CD4-positive, alpha-beta T cell treated with Interferon gamma for 1 hour (primary cell): Measurements from ENCODE around the gene ZNF446.
"Not testable (repeated sequence)": the region's sequence is repeated elsewhere in the genome, so short reads cannot be mapped to it uniquely, and the experiment has no call there.

Source experiments
- DNase-seq: peaks from one replicate; pipeline ENCODE4 v3.0.0-alpha.2; 2020

Gene ZNF446

DNA sequence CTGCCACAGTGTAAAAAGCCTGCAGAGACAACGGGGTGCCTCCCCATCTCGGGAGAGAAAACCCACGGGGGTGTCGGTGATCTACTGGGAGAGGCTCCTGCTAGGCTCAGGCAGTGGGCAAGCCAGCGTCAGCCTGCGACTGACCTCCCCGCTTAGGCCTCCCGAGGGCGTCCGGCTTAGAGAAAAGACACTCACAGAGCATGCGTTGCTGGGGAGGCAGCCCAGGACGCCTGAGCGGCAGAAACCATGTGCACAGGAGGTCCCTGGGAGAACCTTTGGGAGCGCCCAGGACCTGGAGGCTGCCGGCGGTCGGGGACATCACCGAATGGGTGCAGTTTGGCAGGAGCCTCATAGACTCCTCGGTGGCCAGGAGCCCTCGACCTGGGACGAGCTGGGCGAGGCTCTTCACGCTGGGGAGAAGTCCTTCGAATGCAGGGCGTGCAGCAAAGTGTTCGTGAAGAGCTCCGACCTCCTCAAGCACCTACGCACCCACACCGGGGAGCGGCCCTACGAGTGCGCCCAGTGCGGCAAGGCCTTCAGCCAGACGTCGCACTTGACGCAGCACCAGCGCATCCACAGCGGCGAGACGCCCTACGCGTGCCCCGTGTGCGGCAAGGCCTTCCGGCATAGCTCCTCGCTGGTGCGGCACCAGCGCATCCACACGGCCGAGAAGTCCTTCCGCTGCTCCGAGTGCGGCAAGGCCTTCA lies 5.2 kb upstream of the ZNF446 start:
- DNase-seq: not testable (repeated sequence)

DNA sequence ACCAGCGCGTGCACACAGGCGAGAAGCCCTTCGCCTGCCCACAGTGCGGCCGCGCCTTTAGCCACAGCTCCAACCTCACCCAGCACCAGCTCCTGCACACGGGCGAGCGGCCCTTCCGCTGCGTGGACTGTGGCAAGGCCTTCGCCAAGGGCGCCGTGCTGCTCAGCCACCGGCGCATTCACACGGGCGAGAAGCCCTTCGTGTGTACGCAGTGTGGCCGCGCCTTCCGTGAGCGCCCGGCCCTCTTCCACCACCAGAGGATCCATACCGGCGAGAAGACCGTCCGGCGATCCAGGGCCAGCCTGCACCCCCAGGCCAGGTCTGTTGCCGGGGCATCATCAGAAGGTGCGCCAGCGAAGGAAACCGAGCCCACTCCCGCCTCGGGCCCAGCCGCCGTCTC lies 4.4 kb upstream of the ZNF446 start:
- no peak for DNase-seq

DNA sequence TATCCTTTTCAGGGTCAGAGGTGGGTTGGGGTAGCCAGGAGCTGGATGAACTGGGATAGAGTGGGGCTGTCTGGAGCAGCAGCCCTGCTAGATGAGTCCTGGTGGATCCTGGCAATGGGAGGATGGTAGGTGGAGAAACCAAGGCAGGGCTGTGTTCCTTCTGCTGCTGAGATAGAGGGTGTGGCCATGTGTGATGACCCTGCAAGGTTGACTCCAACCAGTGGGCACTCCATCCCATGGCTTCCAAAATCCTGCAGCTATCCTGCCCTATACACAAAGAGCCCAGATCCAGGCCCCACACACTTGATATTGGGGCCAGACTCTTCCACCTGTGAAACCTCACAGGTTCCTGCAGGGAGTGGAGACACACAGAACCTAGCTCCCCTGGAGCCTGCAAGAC lies 2.4 kb upstream of the ZNF446 start:
- no peak for DNase-seq

DNA sequence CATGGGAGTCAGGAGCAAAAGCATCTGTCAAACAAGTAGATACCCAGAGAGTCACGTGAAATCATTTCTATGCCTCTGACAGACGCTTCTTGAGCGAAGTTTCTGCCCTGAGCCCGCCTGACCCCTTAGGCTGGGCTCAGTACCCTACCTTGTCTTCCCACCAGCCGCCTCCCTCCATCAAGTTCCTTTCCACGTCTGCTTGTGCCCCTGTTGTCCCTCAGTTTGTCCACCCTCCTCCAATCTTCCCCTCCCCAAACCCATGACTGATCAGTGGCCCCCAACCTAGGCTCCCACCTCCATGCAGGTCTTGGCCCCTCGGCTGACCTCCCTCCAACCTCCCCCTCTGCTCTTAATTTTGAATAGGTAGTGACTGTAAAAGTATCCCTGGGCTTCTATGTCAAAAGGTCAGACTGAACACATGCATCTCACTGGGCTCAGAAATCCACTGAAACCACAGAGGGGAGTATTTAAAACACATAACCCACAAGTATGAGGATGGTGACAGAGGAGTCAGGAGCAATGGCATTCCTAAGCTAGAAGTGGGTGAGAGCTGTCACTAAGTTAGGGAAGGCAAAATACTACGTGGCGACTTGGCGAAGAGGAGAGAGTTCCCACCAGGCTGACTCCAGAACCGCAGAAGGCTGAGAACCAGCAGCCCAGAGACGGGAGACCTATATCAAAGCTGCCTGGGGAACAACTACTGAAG lies 1.7 kb upstream of the ZNF446 start:
- DNase-seq: no peak

DNA sequence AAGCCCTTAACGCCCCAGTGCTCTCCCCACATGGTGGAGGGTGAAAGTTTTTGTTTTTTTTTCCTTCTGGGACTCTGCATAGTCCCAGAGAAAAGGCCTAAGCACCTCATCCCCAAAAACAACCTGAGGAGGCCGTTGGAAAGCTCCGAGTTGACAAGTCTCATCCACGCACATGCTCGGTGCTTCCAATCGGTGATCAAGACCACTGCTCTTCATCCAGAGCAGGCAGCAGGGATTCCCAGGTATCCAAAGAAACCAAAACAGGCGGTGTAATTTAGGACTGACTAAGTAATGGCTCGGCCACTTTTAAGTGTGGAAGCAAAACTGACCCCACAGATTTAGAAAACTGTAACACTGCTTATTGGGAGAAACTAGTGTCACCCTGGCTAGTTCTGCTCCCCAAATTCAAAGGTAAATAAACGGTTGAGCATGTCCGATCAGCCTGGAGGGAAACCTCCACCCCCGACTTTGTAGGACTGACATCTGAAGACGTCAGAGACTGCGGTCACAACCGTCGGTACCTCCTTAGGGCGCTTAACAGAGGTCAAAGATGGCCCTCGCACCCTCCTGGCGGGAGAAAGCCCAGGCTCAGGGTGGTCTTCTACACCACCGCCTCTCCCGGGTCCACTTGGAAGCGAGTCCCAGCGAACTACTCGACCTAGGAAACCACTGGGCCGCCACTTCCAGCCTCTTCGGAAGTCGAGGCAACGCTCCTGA lies 997 bp upstream of the ZNF446 start:
- DNase-seq: no peak

DNA sequence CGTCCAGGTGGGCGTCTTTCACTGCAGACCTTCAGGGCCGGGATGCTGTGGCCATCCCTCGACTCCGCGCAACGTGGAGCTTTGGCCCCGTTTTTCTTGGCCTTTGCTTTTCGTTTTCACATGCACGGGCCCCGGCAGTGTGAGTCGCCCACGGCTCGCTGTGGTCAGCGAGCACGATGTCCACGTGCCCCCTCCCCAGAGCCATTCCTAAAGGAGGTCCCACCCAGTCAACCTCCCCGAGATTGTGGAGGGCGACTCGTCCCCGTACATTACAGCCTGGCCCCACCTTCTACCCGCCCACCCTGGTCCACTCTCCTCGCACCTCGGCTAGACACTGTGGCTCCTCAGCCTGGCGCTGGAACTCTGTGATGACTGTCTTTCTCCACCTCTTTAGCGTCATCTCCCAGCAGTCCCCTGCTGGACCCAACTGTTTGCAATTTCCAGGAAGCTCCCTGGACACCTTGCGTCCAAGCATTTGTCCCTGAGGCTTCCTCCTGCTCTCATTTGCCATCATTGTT lies 405 bp downstream of the ZNF446 start:
- DNase-seq: no peak

DNA sequence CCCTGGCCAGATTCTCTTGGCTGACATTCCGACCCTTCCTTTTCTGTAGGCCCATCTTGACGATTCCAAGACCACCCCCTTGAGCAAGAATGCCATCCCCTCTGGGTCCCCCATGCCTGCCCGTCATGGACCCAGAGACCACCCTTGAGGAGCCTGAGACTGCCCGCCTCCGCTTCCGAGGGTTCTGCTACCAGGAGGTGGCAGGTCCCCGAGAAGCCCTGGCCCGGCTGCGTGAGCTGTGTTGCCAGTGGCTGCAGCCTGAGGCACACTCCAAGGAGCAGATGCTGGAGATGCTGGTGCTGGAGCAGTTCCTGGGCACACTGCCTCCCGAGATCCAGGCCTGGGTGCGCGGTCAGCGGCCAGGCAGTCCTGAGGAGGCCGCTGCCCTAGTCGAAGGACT lies 978 bp downstream of the ZNF446 start:
- no peak for DNase-seq

DNA sequence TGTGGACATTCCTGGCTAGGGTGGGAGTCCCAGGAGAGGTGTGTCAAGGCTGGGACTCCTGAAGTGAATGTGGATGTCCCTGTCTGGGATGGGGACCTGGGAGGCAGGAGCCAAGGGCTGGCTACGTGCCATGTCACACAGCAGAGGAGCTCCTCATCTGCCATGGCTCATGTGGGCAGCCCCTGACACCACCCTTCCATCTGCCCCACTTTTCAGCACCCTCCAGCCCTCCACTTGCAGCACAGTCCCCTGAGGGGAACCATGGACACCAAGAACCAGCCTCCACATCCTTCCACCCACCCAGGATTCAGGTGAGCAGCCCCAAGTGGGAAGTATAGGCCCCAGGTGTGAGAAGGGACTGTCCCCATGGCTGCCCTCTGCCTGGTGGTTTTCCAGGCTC lies 1.7 kb downstream of the ZNF446 start:
- DNase-seq: no peak

DNA sequence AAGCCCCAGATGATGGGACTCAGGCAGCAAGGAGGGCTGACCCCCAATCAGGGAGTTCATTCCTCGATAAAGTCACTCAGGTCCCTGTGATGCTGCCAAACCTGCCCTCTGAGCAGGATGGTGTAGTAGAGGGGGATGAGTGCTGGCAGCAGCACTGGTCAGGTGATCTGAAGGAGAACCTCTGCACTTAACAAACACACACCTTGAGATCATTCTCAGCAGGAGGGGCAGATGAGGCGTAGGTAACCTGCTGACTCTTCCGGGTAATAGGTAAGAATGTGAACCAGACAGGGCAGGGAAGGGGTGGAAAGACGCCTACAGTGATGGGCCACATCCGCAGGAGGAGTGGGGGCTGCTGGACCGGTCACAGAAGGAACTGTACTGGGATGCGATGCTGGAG lies 3.2 kb downstream of the ZNF446 start:
- no peak for DNase-seq

DNA sequence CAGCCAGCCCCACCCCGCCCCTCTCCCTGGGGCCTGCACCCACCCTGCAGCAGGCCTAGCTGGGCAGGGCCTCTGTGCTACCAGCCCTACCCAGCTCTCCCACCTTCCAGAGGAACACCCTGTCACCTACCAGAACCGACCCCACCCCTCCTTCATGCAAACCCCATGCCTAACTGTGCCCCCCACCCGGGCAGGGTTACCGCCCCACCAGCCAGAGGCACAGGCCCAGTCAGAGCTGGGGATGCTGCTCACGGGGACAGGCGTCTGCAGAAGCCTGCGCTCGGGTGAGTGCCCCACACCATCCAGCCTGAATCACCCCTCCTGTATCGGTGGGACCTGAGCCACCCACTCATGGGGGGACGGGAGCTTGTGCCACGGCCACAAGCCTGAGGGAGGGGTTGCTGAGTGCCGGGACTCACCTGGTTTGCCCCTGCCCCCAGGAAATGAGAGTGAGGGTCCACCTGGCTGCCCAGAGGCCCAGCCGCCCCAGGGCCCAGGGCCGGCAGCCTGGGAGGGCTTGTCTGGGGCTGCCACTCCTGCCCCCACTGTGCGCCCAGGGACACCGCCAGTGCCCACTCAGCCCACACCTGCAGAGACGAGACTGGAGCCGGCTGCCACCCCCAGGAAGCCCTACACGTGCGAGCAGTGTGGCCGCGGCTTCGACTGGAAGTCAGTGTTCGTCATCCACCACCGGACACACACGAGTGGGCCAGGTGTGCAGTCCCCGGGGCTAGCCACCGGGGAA lies 3.8 kb downstream of the ZNF446 start:
- no peak for DNase-seq

DNA sequence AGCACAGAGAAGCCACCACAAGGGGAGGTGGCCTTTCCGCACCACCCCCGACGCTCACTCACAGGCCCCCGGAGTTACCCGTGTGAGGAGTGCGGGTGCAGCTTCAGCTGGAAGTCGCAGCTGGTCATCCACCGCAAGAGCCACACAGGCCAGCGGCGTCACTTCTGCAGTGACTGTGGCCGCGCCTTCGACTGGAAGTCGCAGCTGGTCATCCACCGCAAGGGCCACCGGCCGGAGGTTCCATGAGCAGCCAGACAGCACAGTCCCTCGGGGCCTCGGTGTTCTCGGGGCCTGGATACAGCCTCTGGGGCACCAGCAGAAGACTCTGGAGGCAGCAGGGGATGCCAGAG lies 4.3 kb downstream of the ZNF446 start:
- DNase-seq: no peak

DNA sequence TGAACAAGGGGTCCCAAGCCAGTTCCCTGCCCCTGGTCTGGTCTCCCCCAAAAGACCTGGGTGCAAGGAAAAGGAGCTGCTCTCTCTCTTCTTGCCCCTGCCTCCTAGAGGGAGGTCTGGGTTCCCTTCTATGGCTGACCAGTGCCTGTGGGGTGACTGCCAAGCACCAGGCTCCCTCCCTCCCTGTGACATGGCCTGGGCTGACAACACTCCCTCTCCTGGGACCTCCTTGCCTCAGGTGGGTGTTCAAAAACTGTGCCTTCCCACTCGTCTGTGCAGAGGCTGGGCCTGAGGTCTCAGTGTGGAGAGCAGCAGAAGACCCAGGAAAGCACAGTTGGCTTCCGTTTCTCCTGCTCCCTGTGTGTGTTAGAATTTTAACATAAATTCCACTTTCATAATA lies 4.7 kb downstream of the ZNF446 start:
- no peak for DNase-seq

DNA sequence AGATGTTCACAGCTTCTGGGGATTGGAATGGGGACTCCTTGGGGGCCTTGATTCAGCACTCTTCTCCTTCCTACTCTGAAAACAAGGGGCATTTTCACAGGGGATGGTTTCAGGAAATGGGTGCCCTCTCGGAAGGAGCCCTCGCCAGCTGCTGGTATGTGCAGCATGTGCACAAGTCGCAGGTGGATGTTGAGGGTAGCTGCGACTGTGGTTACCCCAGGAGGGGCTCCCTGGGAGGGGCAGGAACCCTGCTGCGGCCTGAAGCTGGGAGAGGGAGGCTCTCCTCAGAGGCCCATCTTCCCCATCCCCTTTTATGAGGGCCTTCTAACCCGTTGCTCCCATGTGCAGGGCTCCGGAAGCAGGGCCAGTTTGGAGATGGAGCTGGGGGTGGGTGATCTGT lies 6.2 kb downstream of the ZNF446 start:
- DNase-seq: no peak

DNA sequence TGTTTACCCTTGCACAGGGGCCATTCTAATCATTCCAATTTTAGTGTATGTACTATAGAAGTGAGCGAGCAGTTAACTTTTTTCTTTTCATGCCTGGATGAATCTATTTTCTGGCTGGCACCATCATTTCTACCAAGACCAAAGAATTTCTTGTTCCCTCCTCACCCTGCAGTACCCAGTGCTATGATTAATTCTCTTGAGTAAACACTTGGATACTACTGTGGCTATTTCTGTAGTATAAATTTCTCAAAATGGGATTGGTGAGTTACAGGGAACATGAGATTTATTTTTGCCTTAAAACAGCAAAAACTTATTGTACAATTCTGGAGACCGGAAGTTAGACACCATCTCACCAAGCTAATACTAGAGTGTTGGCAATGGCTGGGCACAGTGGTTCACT lies 7.6 kb downstream of the ZNF446 start:
- DNase-seq: no peak

DNA sequence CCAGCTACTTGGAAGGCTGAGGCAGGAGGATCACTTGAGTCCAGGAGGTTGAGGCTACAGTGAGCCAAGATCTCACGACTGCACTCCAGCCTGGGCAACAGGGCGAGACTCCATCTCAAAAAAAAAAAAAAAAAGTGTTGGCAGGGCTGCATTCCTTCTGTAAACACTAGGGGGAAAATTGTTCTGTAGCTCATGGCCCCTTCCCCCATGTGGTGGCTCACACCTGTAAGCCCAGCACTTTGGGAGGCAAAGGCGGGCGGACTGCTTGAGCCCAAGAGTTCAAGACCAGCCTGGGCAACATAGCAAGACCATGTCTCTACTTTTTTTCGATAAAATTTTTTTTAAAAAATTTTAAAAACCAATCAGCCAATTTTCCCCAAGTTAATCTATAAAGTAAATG lies 8.2 kb downstream of the ZNF446 start:
- DNase-seq: not testable (repeated sequence)

DNA sequence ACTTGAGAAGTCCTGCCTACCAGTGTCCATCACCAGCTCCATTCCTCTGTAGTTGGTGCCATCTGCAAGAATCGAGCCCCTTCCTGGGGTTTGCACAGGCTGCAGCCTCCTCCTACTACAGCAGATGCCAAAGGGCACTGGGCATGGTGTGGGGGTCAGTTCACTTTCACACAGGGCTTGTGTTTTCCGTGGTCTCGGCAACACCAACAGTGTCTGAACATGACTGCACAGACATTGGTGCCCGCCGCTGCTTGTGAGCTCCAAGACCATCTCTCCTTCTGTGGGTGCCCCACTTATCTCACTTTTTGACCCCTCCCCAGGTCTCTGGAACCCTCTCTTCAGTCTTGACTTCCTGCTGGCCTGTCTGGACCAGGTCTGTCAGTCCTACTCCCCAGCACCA lies 15.2 kb downstream of the ZNF446 start:
- DNase-seq: no peak

DNA sequence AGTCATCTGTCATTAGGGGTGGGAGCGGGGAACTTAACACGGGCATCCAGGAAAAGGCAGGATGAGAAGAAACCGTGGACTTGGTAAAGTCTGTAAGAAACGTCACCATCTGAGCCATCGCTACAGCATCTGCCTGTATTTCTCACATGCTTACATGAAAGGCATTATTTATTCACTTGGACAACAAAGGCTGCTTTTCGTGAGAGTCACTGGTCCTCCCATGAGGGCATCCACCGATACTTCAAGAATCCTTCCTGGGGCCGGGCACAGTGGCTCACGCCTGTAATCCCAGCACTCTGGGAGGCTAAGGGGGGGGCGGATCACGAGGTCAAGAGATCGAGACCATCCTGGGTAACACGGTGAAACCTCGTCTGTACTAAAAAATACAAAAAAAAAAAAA lies 16.1 kb downstream of the ZNF446 start:
- no peak for DNase-seq

DNA sequence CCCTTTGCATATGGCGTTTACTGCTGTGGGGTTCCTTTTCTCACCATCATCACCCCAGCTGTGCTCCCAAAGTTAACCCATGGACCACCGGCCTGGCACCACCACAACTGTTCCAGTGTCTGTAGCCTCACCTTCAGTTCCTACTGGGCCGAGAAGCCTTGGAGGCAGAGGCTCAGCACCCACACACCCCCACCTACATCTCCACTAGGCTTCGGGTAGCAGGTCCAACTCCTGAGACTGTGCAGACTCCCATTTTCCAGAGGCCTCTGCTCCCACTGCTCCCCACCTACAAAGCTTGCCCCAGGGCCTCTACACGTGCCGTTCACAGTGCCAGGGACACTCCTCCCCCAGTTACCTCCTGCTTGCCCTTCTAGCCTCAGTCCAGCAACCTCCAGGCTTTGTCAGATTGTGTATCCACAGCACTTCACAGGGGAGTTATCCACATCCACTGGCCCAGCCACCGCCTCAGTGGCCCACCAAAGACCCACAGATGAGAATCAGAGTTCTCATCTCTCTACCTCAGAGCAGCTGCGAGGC lies 21.6 kb downstream of the ZNF446 start:
- no peak for DNase-seq

DNA sequence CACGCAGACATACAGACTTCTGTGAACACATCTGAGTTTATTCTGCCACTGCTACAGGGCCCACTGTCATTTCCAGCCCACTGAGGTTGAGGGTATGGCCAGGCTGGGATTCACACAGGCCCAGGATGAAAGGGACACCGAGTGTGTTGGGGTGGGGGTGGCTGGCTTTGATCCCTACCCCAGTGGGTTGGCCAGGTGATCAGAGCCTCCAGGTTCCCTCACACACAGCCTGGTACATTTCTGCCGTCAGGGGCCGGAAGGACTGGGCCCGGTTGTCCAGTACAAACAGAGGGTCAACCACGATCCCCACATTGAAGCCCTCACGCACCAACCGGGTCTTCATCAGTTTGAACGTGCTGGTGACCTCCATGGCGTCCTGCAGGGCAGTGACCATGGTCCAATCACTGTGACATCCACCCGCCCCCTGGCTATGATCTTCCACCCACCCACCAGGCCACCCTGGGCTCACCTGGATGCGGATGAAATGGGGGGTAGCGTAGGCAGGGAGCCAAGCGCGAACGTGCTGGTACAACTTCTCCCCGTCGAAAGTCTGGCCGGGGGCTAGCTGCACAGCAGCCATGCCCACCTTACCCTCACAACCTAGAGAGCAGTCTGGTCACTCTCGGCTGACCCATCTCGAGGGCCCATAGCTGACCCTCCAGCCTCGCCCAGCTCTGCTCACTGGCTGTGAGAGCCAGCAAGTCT lies 22.3 kb downstream of the ZNF446 start:
- no peak for DNase-seq

DNA sequence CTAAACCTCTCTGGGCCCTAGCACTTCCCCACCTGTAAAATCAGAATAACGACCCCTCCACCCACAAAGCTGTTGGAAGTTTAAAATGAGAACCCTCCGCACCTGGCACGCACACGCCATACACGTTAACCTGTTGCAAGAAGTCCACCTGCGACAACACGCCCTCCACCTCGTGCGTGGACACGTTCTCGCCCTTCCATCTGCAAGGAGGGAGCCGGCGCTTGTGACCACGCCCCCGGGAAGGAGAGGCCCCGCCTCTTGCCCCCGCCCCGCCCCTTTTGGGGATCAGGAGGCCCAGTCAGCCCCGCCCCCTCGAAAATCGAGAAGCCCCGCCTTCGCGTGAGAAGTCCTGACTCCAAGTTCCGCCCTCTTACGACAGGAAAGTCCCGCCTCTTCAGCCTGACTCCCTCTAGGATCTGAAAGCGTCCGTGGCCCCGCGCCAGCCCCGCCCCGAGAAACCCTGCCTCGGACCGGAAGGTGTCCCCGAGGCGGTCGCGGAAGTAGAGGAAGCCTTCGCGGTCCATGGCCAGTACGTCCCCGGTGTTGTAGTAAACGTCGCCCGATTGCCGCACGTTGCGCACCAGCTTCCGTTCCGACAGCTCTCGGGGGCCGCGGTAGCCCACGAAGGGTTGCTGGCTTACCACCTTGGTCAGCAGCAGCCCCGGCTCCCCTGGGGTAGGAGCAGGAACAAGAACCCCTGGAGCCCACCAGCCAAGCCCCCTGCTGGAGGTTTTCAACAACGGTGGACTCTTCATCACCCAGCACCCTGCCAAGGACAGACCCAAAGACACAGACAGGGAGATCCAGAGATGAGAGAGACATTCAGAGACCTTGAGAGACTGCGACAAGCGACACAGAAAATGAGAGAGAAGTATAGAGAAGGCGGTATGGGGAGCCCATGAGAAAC lies 23.1 kb downstream of the ZNF446 start:
- peak; percentile 97 for DNase-seq

DNA sequence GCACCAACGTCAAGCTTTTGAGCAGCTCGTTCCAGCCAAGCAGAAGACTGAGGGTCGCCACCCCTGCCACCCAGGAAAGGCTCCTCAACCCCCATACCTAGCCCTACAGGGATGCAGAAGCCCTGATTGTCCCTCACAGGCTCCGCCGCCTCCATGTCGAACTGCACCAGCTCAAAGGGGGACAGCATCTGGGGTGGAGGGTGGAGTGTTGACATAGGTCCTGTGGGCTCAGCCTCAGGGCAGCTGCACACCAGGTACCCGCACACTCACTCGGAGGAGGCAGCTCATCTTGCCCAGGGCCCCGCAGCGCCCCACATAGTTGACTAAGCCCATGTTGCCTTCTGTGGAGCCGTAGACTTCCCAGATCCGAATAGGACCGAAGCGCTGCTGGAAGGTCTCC lies 24.1 kb downstream of the ZNF446 start:
- no peak for DNase-seq
